Measurements from ENCODE around the gene BNC2. TPM values are rescaled to one million over a fixed set of nuclear protein-coding genes. Genes with fewer than 3 reads are reported as not detected.

The BNC2 gene
- total and polyA plus RNA-seq, 7 experiments from 2014 or later, result 0.05 to 1.5 (median 0.59) TPM; not detected in 3

- intact Hi-C loops (cut with micrococcal nuclease), result no loop called here
- H3K27me3 Mint-ChIP-seq, result peaks cover 0 to 5% (median 0%) of the 10 kb centered on the region in 5 donors
- ATAC-seq (no peak), DNase-seq (no peak)
- CTCF ChIA-PET, result no interaction called here
- Histone ChIP-seq H3K4me1 (ENCODE audit: control insufficient read depth in 2 of 2, insufficient read depth in 2 of 2, low read length in 2 of 2) (no peaks in the 10 kb centered on the region), H3K36me3 (ENCODE audit: control insufficient read depth in 2 of 3, insufficient read depth in 3 of 3, low read length in 3 of 3) (no peaks in the 10 kb centered on the region), H3K27ac (ENCODE audit: low read depth, low read length) (no peak overlapping the region), H3K4me3 (ENCODE audit: low read length) (no peak overlapping the region), H3K27me3 (ENCODE audit: control insufficient read depth in 2 of 2, insufficient read depth in 2 of 2, low read length in 2 of 2) (no peaks in the 10 kb centered on the region), H3K9me3 (ENCODE audit: control insufficient read depth in 2 of 3, low read length in 3 of 3) (no peaks in the 10 kb centered on the region)
- no peaks in the 10 kb centered on the region for H3K4me1 Mint-ChIP-seq
- H3K4me3 Mint-ChIP-seq, result no peak overlapping the region
- H3K36me3 Mint-ChIP-seq, result no peaks in the 10 kb centered on the region
- POLR2A ChIA-PET, result no interaction called here
- peaks cover 0 to 17% (median 4%) of the 10 kb centered on the region in 11 donors for H3K9me3 Mint-ChIP-seq
- H3K27ac Mint-ChIP-seq, result no peak overlapping the region
Observed at GRCh38 chr9:16524078-16524477, 346.4 kb downstream of the BNC2 start.

- no peak overlapping the region for H3K27ac ChIP-seq (ENCODE audit: low read depth, low read length)
- DNase-seq, result no peak
- ATAC-seq, result no peak
- Mint-ChIP-seq H3K27ac (no peak overlapping the region), H3K36me3 (no peaks in the 10 kb centered on the region), H3K27me3 (peaks cover 0 to 5% (median 0%) of the 10 kb centered on the region in 5 donors), H3K9me3 (peaks cover 0 to 17% (median 5%) of the 10 kb centered on the region in 11 donors), H3K4me1 (no peaks in the 10 kb centered on the region), H3K4me3 (no peak overlapping the region)
- no peaks in the 10 kb centered on the region for H3K9me3 ChIP-seq (ENCODE audit: control insufficient read depth in 2 of 3, low read length in 3 of 3)
- H3K4me3 ChIP-seq (ENCODE audit: low read length), result no peak overlapping the region
- CTCF ChIA-PET, result no interaction called here
- H3K36me3 ChIP-seq (ENCODE audit: control insufficient read depth in 2 of 3, insufficient read depth in 3 of 3, low read length in 3 of 3), result no peaks in the 10 kb centered on the region
- POLR2A ChIA-PET, result no interaction called here
- no peaks in the 10 kb centered on the region for H3K27me3 ChIP-seq (ENCODE audit: control insufficient read depth in 2 of 2, insufficient read depth in 2 of 2, low read length in 2 of 2)
- intact Hi-C loops (cut with micrococcal nuclease), result no loop called here
- no peaks in the 10 kb centered on the region for H3K4me1 ChIP-seq (ENCODE audit: control insufficient read depth in 2 of 2, insufficient read depth in 2 of 2, low read length in 2 of 2)
Observed at GRCh38 chr9:16521868-16522411, 348.5 kb downstream of the BNC2 start.

- Mint-ChIP-seq H3K36me3 (no peaks in the 10 kb centered on the region), H3K27me3 (peaks cover 0 to 5% (median 0%) of the 10 kb centered on the region in 5 donors), H3K4me1 (no peaks in the 10 kb centered on the region), H3K9me3 (peaks cover 0 to 17% (median 5%) of the 10 kb centered on the region in 11 donors), H3K27ac (no peak overlapping the region), H3K4me3 (no peak overlapping the region)
- no peaks in the 10 kb centered on the region for H3K27me3 ChIP-seq (ENCODE audit: control insufficient read depth in 2 of 2, insufficient read depth in 2 of 2, low read length in 2 of 2)
- ChIA-PET CTCF (no interaction called here), POLR2A (no interaction called here)
- no peaks in the 10 kb centered on the region for H3K4me1 ChIP-seq (ENCODE audit: control insufficient read depth in 2 of 2, insufficient read depth in 2 of 2, low read length in 2 of 2)
- no peak overlapping the region for H3K27ac ChIP-seq (ENCODE audit: low read depth, low read length)
- ATAC-seq (no peak), DNase-seq (no peak)
- H3K4me3 ChIP-seq (ENCODE audit: low read length), result no peak overlapping the region
- intact Hi-C loops (cut with micrococcal nuclease), result no loop called here
- H3K9me3 ChIP-seq (ENCODE audit: control insufficient read depth in 2 of 3, low read length in 3 of 3), result no peaks in the 10 kb centered on the region
- no peaks in the 10 kb centered on the region for H3K36me3 ChIP-seq (ENCODE audit: control insufficient read depth in 2 of 3, insufficient read depth in 3 of 3, low read length in 3 of 3)
Observed at GRCh38 chr9:16519001-16519400, 351.5 kb downstream of the BNC2 start.

- intact Hi-C loops (cut with micrococcal nuclease), result no loop called here
Observed at GRCh38 chr9:16516891-16517290, 353.6 kb downstream of the BNC2 start.

GRCh38 chr9:16515879-16516301, 354.6 kb downstream of the BNC2 start:
- Histone ChIP-seq H3K36me3 (ENCODE audit: control insufficient read depth in 2 of 3, insufficient read depth in 3 of 3, low read length in 3 of 3) (no peaks in the 10 kb centered on the region), H3K27ac (ENCODE audit: low read depth, low read length) (no peak overlapping the region), H3K27me3 (ENCODE audit: control insufficient read depth in 2 of 2, insufficient read depth in 2 of 2, low read length in 2 of 2) (no peaks in the 10 kb centered on the region), H3K4me1 (ENCODE audit: control insufficient read depth in 2 of 2, insufficient read depth in 2 of 2, low read length in 2 of 2) (no peaks in the 10 kb centered on the region), H3K9me3 (ENCODE audit: control insufficient read depth in 2 of 3, low read length in 3 of 3) (no peaks in the 10 kb centered on the region), H3K4me3 (ENCODE audit: low read length) (no peak overlapping the region)
- Mint-ChIP-seq H3K36me3 (no peaks in the 10 kb centered on the region), H3K27ac (no peak overlapping the region), H3K4me3 (no peak overlapping the region), H3K4me1 (no peaks in the 10 kb centered on the region), H3K27me3 (no peaks in the 10 kb centered on the region), H3K9me3 (peaks cover 0 to 10% (median 0%) of the 10 kb centered on the region in 11 donors)
- POLR2A ChIA-PET, result no interaction called here
- intact Hi-C loops (cut with micrococcal nuclease), result no loop called here
- DNase-seq (no peak), ATAC-seq (no peak)
- CTCF ChIA-PET, result no interaction called here

More at GRCh38 chr9:16516891-16517290, 353.6 kb downstream of the BNC2 start:
- CTCF ChIA-PET, result no interaction called here
- Histone ChIP-seq H3K27ac (ENCODE audit: low read depth, low read length) (no peak overlapping the region), H3K4me3 (ENCODE audit: low read length) (no peak overlapping the region), H3K36me3 (ENCODE audit: control insufficient read depth in 2 of 3, insufficient read depth in 3 of 3, low read length in 3 of 3) (no peaks in the 10 kb centered on the region), H3K9me3 (ENCODE audit: control insufficient read depth in 2 of 3, low read length in 3 of 3) (no peaks in the 10 kb centered on the region), H3K27me3 (ENCODE audit: control insufficient read depth in 2 of 2, insufficient read depth in 2 of 2, low read length in 2 of 2) (no peaks in the 10 kb centered on the region), H3K4me1 (ENCODE audit: control insufficient read depth in 2 of 2, insufficient read depth in 2 of 2, low read length in 2 of 2) (no peaks in the 10 kb centered on the region)
- no peak overlapping the region for H3K27ac Mint-ChIP-seq
- H3K36me3 Mint-ChIP-seq, result no peaks in the 10 kb centered on the region
- no peak for ATAC-seq
- H3K4me1 Mint-ChIP-seq, result no peaks in the 10 kb centered on the region
- H3K27me3 Mint-ChIP-seq, result no peaks in the 10 kb centered on the region
- no peak overlapping the region for H3K4me3 Mint-ChIP-seq
- no peak for DNase-seq
- POLR2A ChIA-PET, result no interaction called here
- peaks cover 0 to 10% (median 0%) of the 10 kb centered on the region in 11 donors for H3K9me3 Mint-ChIP-seq

- Histone ChIP-seq H3K27ac (ENCODE audit: low read depth, low read length) (no peak overlapping the region), H3K4me1 (ENCODE audit: control insufficient read depth in 2 of 2, insufficient read depth in 2 of 2, low read length in 2 of 2) (no peaks in the 10 kb centered on the region), H3K27me3 (ENCODE audit: control insufficient read depth in 2 of 2, insufficient read depth in 2 of 2, low read length in 2 of 2) (no peaks in the 10 kb centered on the region), H3K4me3 (ENCODE audit: low read length) (no peak overlapping the region), H3K9me3 (ENCODE audit: control insufficient read depth in 2 of 3, low read length in 3 of 3) (no peaks in the 10 kb centered on the region), H3K36me3 (ENCODE audit: control insufficient read depth in 2 of 3, insufficient read depth in 3 of 3, low read length in 3 of 3) (no peaks in the 10 kb centered on the region)
- H3K27me3 Mint-ChIP-seq, result no peaks in the 10 kb centered on the region
- H3K4me3 Mint-ChIP-seq, result no peak overlapping the region
- ChIA-PET CTCF (no interaction called here), POLR2A (no interaction called here)
- no peak for DNase-seq
- ATAC-seq, result no peak
- H3K27ac Mint-ChIP-seq, result no peak overlapping the region
- H3K9me3 Mint-ChIP-seq, result peaks cover 0 to 9% (median 0%) of the 10 kb centered on the region in 11 donors
- intact Hi-C loops (cut with micrococcal nuclease), result no loop called here
- H3K4me1 Mint-ChIP-seq, result no peaks in the 10 kb centered on the region
- H3K36me3 Mint-ChIP-seq, result no peaks in the 10 kb centered on the region
Observed at GRCh38 chr9:16515207-16515606, 355.3 kb downstream of the BNC2 start.

- peaks cover 0 to 2% (median 0%) of the 10 kb centered on the region in 11 donors for H3K9me3 Mint-ChIP-seq
- Histone ChIP-seq H3K9me3 (ENCODE audit: control insufficient read depth in 2 of 3, low read length in 3 of 3) (no peaks in the 10 kb centered on the region), H3K4me1 (ENCODE audit: control insufficient read depth in 2 of 2, insufficient read depth in 2 of 2, low read length in 2 of 2) (no peaks in the 10 kb centered on the region), H3K27ac (ENCODE audit: low read depth, low read length) (no peak overlapping the region), H3K27me3 (ENCODE audit: control insufficient read depth in 2 of 2, insufficient read depth in 2 of 2, low read length in 2 of 2) (no peaks in the 10 kb centered on the region), H3K36me3 (ENCODE audit: control insufficient read depth in 2 of 3, insufficient read depth in 3 of 3, low read length in 3 of 3) (no peaks in the 10 kb centered on the region), H3K4me3 (ENCODE audit: low read length) (no peak overlapping the region)
- CTCF ChIA-PET, result no interaction called here
- intact Hi-C loops (cut with micrococcal nuclease), result no loop called here
- POLR2A ChIA-PET, result no interaction called here
- no peak overlapping the region for H3K4me3 Mint-ChIP-seq
- H3K27ac Mint-ChIP-seq, result no peak overlapping the region
- no peak for ATAC-seq
- H3K27me3 Mint-ChIP-seq, result no peaks in the 10 kb centered on the region
- no peak for DNase-seq
- no peaks in the 10 kb centered on the region for H3K4me1 Mint-ChIP-seq
- no peaks in the 10 kb centered on the region for H3K36me3 Mint-ChIP-seq
Observed at GRCh38 chr9:16514131-16514530, 356.3 kb downstream of the BNC2 start.

All from naive thymus-derived CD4-positive, alpha-beta T cell (primary cell).